HepG2 (cell line): ENCODE measurements around the gene PRDX3. TPM values are rescaled to one million over a fixed set of nuclear protein-coding genes. Genes with fewer than 3 reads are reported as not detected.

Source experiments
- ARNT2 ChIP-seq: sonication (generic); formaldehyde crosslinking; IDR thresholded peaks from 2 replicates; pipeline ENCODE4 v1.8.0; 2022; ENCODE audit warnings: mild to moderate bottlenecking, low read depth, missing genetic modification reagents, moderate library complexity
- CHD4 ChIP-seq: fragments of 200-600 bp; sonication (generic); IDR thresholded peaks from 2 replicates; pipeline ENCODE4 v1.7.0; 2017; ENCODE audit warnings: mild to moderate bottlenecking, low read length, borderline replicate concordance
- HDAC2 ChIP-seq: sonication (generic); formaldehyde crosslinking; IDR thresholded peaks from 2 replicates; pipeline ENCODE4 v1.4.0; 2020; ENCODE audit warnings: missing genetic modification reagents
- HOXA5 ChIP-seq: sonication (generic); formaldehyde crosslinking; IDR thresholded peaks from 2 replicates; pipeline ENCODE4 v1.4.0; 2020; ENCODE audit warnings: missing genetic modification reagents
- PHF5A ChIP-seq: IDR thresholded peaks from one replicate; pipeline ENCODE4 v1.6.1; 2018; ENCODE audit warnings: low read depth, missing genetic modification reagents; ENCODE audit not compliant: unreplicated experiment
- SRF ChIP-seq: IDR thresholded peaks from 2 replicates; pipeline ENCODE4 v1.6.1; 2011; ENCODE audit warnings: mild to moderate bottlenecking, low read depth, low read length, moderate library complexity
- ZNF318 ChIP-seq: sonication (generic); formaldehyde crosslinking; IDR thresholded peaks from 2 replicates; pipeline ENCODE4 v1.4.0; 2020; ENCODE audit warnings: mild to moderate bottlenecking, missing genetic modification reagents
- ZNF335 ChIP-seq: sonication (generic); formaldehyde crosslinking; IDR thresholded peaks from 2 replicates; pipeline ENCODE4 v1.4.0; 2020; ENCODE audit warnings: missing genetic modification reagents
- ZNF441 ChIP-seq: sonication (generic); formaldehyde crosslinking; IDR thresholded peaks from 2 replicates; pipeline ENCODE4 v1.7.0; 2021; ENCODE audit warnings: missing genetic modification reagents, borderline replicate concordance
- ZNF607 ChIP-seq: sonication (generic); formaldehyde crosslinking; IDR thresholded peaks from 2 replicates; pipeline ENCODE4 v1.5.1; 2020; ENCODE audit warnings: missing genetic modification reagents, mild to moderate bottlenecking, borderline replicate concordance
- ZNF660 ChIP-seq: sonication (generic); formaldehyde crosslinking; IDR thresholded peaks from 2 replicates; pipeline ENCODE4 v1.5.1; 2020; ENCODE audit warnings: mild to moderate bottlenecking, low read depth, missing genetic modification reagents, borderline replicate concordance
- ZNF841 ChIP-seq: sonication (generic); formaldehyde crosslinking; IDR thresholded peaks from 2 replicates; pipeline ENCODE4 v1.8.1; 2023; ENCODE audit warnings: missing genetic modification reagents, borderline replicate concordance
- polyA plus RNA-seq, 8 experiments: library from polyadenylated mRNA; depleted of rRNA in 3 of 8; stranded (reverse) in 7 of 8; unstranded in 1 of 8; fragments of >200 nt; fragmentation: Illumina TruSeq in 4 of 8; extraction: Trizol in 4 of 8; gene quantifications; 2 replicates each; pipeline versions ENCODE4 v1.2.1 to v1.2.3, GENCODE V29; 2011 to 2016; ENCODE audit warnings: low read depth in 4 of 8, missing spikeins in 1 of 8, mixed read lengths in 1 of 8; ENCODE audit not compliant: insufficient read depth in 1 of 8
- total RNA-seq, 5 experiments: library from RNA; depleted of rRNA; stranded (reverse); fragments of >200 nt; fragmentation: Illumina TruSeq; extraction: Trizol; gene quantifications; 2 replicates each; pipeline ENCODE4 v1.2.3, GENCODE V29; 2016; ENCODE audit warnings: low read depth in 1 of 5
- TF ChIP-seq, protein P1 (sequence below): sonication (generic); formaldehyde crosslinking; IDR thresholded peaks from 2 replicates; pipeline ENCODE4 v1.4.0; 2020; ENCODE audit warnings: low read depth, missing genetic modification reagents
- TF ChIP-seq, protein P2 (sequence below): sonication (generic); formaldehyde crosslinking; IDR thresholded peaks from 2 replicates; pipeline ENCODE4 v1.4.0; 2020; ENCODE audit warnings: missing genetic modification reagents, borderline replicate concordance

The PRDX3 gene
- total and polyA plus RNA-seq, 2 of the 13 experiments (the other 11 are each of a cell fraction or from before 2014, with no cell fraction given) = 407 to 565 TPM

DNA sequence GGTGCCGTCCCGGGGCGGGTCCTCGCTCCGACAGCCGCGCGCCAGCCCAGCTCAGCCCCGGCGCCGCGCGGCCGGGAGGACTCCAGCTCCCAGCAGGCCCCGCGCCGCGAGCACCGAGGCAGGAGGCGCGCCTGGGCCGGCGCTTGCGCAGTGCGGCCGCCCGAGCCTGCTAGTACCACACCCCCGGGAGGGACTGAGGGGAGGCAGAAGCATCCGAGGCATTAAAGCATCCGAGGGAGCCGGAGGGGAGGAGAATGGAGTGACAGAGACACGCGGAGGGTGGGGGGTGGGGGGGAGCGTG is 28.7 kb upstream of the PRDX3 start, which contains the start of gene GRK5 (continued):
- TF ChIP-seq ZNF318 (CRISPR knock-in tag) (no peak), HOXA5 (CRISPR knock-in tag) (no peak), ZNF607 (CRISPR knock-in tag) (no peak), CHD4 (no peak), SRF (no peak), ZNF841 (0 out of 2 replicates have a peak, but pooled peaks have one; percentile 16), ZNF441 (CRISPR knock-in tag) (no peak), ARNT2 (no peak), ZNF660 (CRISPR knock-in tag) (no peak), HDAC2 (CRISPR knock-in tag) (no peak), ZNF335 (CRISPR knock-in tag) (no peak), PHF5A (CRISPR knock-in tag) (no peak)
- TF ChIP-seq, protein P1, sequence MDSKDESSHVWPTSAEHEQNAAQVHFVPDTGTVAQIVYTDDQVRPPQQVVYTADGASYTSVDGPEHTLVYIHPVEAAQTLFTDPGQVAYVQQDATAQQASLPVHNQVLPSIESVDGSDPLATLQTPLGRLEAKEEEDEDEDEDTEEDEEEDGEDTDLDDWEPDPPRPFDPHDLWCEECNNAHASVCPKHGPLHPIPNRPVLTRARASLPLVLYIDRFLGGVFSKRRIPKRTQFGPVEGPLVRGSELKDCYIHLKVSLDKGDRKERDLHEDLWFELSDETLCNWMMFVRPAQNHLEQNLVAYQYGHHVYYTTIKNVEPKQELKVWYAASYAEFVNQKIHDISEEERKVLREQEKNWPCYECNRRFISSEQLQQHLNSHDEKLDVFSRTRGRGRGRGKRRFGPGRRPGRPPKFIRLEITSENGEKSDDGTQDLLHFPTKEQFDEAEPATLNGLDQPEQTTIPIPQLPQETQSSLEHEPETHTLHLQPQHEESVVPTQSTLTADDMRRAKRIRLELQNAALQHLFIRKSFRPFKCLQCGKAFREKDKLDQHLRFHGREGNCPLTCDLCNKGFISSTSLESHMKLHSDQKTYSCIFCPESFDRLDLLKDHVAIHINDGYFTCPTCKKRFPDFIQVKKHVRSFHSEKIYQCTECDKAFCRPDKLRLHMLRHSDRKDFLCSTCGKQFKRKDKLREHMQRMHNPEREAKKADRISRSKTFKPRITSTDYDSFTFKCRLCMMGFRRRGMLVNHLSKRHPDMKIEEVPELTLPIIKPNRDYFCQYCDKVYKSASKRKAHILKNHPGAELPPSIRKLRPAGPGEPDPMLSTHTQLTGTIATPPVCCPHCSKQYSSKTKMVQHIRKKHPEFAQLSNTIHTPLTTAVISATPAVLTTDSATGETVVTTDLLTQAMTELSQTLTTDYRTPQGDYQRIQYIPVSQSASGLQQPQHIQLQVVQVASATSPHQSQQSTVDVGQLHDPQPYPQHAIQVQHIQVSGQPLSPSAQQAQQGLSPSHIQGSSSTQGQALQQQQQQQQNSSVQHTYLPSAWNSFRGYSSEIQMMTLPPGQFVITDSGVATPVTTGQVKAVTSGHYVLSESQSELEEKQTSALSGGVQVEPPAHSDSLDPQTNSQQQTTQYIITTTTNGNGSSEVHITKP (CRISPR knock-in tag) = no peak
- TF ChIP-seq, protein P2, sequence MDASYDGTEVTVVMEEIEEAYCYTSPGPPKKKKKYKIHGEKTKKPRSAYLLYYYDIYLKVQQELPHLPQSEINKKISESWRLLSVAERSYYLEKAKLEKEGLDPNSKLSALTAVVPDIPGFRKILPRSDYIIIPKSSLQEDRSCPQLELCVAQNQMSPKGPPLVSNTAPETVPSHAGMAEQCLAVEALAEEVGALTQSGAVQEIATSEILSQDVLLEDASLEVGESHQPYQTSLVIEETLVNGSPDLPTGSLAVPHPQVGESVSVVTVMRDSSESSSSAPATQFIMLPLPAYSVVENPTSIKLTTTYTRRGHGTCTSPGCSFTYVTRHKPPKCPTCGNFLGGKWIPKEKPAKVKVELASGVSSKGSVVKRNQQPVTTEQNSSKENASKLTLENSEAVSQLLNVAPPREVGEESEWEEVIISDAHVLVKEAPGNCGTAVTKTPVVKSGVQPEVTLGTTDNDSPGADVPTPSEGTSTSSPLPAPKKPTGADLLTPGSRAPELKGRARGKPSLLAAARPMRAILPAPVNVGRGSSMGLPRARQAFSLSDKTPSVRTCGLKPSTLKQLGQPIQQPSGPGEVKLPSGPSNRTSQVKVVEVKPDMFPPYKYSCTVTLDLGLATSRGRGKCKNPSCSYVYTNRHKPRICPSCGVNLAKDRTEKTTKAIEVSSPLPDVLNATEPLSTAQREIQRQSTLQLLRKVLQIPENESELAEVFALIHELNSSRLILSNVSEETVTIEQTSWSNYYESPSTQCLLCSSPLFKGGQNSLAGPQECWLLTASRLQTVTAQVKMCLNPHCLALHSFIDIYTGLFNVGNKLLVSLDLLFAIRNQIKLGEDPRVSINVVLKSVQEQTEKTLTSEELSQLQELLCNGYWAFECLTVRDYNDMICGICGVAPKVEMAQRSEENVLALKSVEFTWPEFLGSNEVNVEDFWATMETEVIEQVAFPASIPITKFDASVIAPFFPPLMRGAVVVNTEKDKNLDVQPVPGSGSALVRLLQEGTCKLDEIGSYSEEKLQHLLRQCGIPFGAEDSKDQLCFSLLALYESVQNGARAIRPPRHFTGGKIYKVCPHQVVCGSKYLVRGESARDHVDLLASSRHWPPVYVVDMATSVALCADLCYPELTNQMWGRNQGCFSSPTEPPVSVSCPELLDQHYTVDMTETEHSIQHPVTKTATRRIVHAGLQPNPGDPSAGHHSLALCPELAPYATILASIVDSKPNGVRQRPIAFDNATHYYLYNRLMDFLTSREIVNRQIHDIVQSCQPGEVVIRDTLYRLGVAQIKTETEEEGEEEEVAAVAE = no peak
